SK-N-SH (cell line): ENCODE measurements around the gene CABP1. TPM values are rescaled to one million over a fixed set of nuclear protein-coding genes. Genes with fewer than 3 reads are reported as not detected.

ENCODE experiments used
- CTCF ChIA-PET: fragments of 300-600, 350-600 bp; formaldehyde crosslinking; extraction: SDS; loops from one replicate; lab custom pipeline; 2021; lab: Yijun Ruan, JAX
- POLR2A ChIA-PET: fragments of 350-600 bp; sonication (Branson Sonifier 250); formaldehyde crosslinking; extraction: SDS; loops from one replicate; lab custom pipeline; 2020; ENCODE audit warnings: antibody characterized with exemption, inconsistent platforms; lab: Yijun Ruan, JAX
- DNase-seq: peaks from one replicate; pipeline ENCODE4 v3.0.0; 2012
- H2AFZ ChIP-seq: fragments of 200-600 bp; sonication (generic); 2 replicates; pipeline ENCODE4 v1.8.1; 2016; ENCODE audit warnings: antibody characterized with exemption, mild to moderate bottlenecking, low read depth
- H3F3A ChIP-seq: fragments of 200-600 bp; sonication (generic); replicated peaks from 2 replicates; pipeline ENCODE3; 2016; ENCODE audit warnings: antibody characterized with exemption, mild to moderate bottlenecking; ENCODE audit not compliant: insufficient read depth
- H3K27ac ChIP-seq, 2 experiments: fragments of 200-500 bp in 1 of 2; fragments of 200-600 bp in 1 of 2; sonication (Bioruptor generic) in 1 of 2; sonication (generic), shearing (Covaris generic) in 1 of 2; 2 replicates each; pipeline versions ENCODE4 v1.5.1 to v1.6.1; 2014 to 2016; ENCODE audit warnings: low read depth in 2 of 2, inconsistent platforms in 1 of 2, low read length in 1 of 2, mild to moderate bottlenecking in 1 of 2, mixed read lengths in 1 of 2
- H3K27me3 ChIP-seq: fragments of 200-600 bp; sonication (generic), shearing (Covaris generic); 2 replicates; pipeline ENCODE4 v1.6.1; 2016; ENCODE audit warnings: mixed run types; ENCODE audit not compliant: insufficient read depth
- H3K36me3 ChIP-seq, 2 experiments: fragments of 200-500 bp in 1 of 2; fragments of 200-600 bp in 1 of 2; sonication (Bioruptor generic) in 1 of 2; sonication (generic) in 1 of 2; replicated peaks in 1 of 2; 2 replicates each; pipeline versions ENCODE3 to v1.5.1; 2014 to 2016; ENCODE audit warnings: low read length in 1 of 2, mild to moderate bottlenecking in 1 of 2; ENCODE audit not compliant: insufficient read depth in 2 of 2, control insufficient read depth in 1 of 2
- H3K4me1 ChIP-seq, 2 experiments: fragments of 200-500 bp in 1 of 2; fragments of 200-600 bp in 1 of 2; sonication (Bioruptor generic) in 1 of 2; sonication (generic), shearing (Covaris generic) in 1 of 2; 2 replicates each; pipeline versions ENCODE4 v1.5.1 to v1.6.1; 2014 to 2016; ENCODE audit warnings: low read depth in 1 of 2, low read length in 1 of 2, mixed run types in 1 of 2; ENCODE audit not compliant: insufficient read depth in 2 of 2, control insufficient read depth in 1 of 2
- H3K4me2 ChIP-seq: fragments of 200-600 bp; sonication (generic), shearing (Covaris generic); 2 replicates; pipeline ENCODE4 v1.6.1; 2017; ENCODE audit warnings: mixed run types
- H3K4me3 ChIP-seq, 2 experiments: fragments of 200-500 bp in 1 of 2; fragments of 200-600 bp in 1 of 2; sonication (Bioruptor generic) in 1 of 2; sonication (generic), shearing (Covaris generic) in 1 of 2; 2 replicates each; pipeline versions ENCODE4 v1.5.1 to v1.8.1; 2014 to 2016; ENCODE audit warnings: low read depth in 2 of 2, inconsistent platforms in 1 of 2, low read length in 1 of 2, mild to moderate bottlenecking in 1 of 2, mixed read lengths in 1 of 2, moderate library complexity in 1 of 2
- H3K79me2 ChIP-seq: fragments of 200-600 bp; sonication (generic); 2 replicates; pipeline ENCODE4 v1.8.1; 2017; ENCODE audit warnings: mild to moderate bottlenecking; ENCODE audit not compliant: insufficient read depth
- H3K9ac ChIP-seq: fragments of 200-600 bp; sonication (generic); 2 replicates; pipeline ENCODE4 v1.6.1; 2017; ENCODE audit warnings: mixed run types
- H3K9me2 ChIP-seq: fragments of 200-600 bp; sonication (generic); 2 replicates; pipeline ENCODE4 v1.6.1; 2017; ENCODE audit warnings: mixed run types
- H3K9me3 ChIP-seq: fragments of 200-600 bp; sonication (generic); 2 replicates; pipeline ENCODE4 v1.6.1; 2017; ENCODE audit warnings: mixed run types, mild to moderate bottlenecking, moderate library complexity
- H4K20me1 ChIP-seq: fragments of 200-600 bp; sonication (generic); 2 replicates; pipeline ENCODE4 v1.6.1; 2017; ENCODE audit warnings: mild to moderate bottlenecking, mixed run types; ENCODE audit not compliant: insufficient read depth
- ELF1 ChIP-seq: IDR thresholded peaks from 2 replicates; pipeline ENCODE4 v1.4.0; 2012
- EP300 ChIP-seq, 2 experiments: IDR thresholded peaks; 2 replicates each; pipeline versions ENCODE4 v1.4.0 to v1.6.1; 2012; ENCODE audit warnings: borderline replicate concordance in 1 of 2, low read depth in 1 of 2, low read length in 1 of 2
- FOSL2 ChIP-seq: IDR thresholded peaks from 2 replicates; pipeline ENCODE4 v1.4.0; 2012; ENCODE audit warnings: low read depth, mild to moderate bottlenecking, moderate library complexity, borderline replicate concordance
- FOXJ3 ChIP-seq: sonication (generic); formaldehyde crosslinking; IDR thresholded peaks from 2 replicates; pipeline ENCODE4 v1.5.1; 2020; ENCODE audit warnings: mild to moderate bottlenecking, missing genetic modification reagents
- FOXM1 ChIP-seq: IDR thresholded peaks from 2 replicates; pipeline ENCODE4 v1.4.0; 2012; ENCODE audit warnings: low read depth, mild to moderate bottlenecking
- GABPA ChIP-seq: IDR thresholded peaks from 2 replicates; pipeline ENCODE4 v1.4.0; 2012; ENCODE audit warnings: low read depth, mild to moderate bottlenecking
- GATA2 ChIP-seq: sonication (generic); formaldehyde crosslinking; IDR thresholded peaks from 2 replicates; pipeline ENCODE4 v1.5.0; 2020; ENCODE audit warnings: mild to moderate bottlenecking, missing genetic modification reagents
- JUND ChIP-seq: IDR thresholded peaks from 2 replicates; pipeline ENCODE4 v1.4.0; 2012
- MXI1 ChIP-seq: IDR thresholded peaks from 2 replicates; pipeline ENCODE4 v1.6.1; 2012; ENCODE audit warnings: mild to moderate bottlenecking, low read depth, low read length, improper control_type of control experiment
- NRF1 ChIP-seq: IDR thresholded peaks from 2 replicates; pipeline ENCODE4 v1.6.1; 2012; ENCODE audit warnings: low read depth, mild to moderate bottlenecking, low read length
- PBX3 ChIP-seq: IDR thresholded peaks from 2 replicates; pipeline ENCODE4; 2012
- POLR2AphosphoS5 ChIP-seq: IDR thresholded peaks from 2 replicates; pipeline ENCODE4 v1.6.1; 2012; ENCODE audit warnings: low read depth, low read length
- RAD21 ChIP-seq: IDR thresholded peaks from 2 replicates; pipeline ENCODE4 v1.6.1; 2012; ENCODE audit warnings: mild to moderate bottlenecking, low read length
- RXRA ChIP-seq: IDR thresholded peaks from 2 replicates; pipeline ENCODE4 v1.4.0; 2012; ENCODE audit warnings: low read depth, mild to moderate bottlenecking, borderline replicate concordance
- SIN3A ChIP-seq: IDR thresholded peaks from 2 replicates; pipeline ENCODE4 v1.6.1; 2012; ENCODE audit warnings: low read depth, mild to moderate bottlenecking, low read length, moderate library complexity, borderline replicate concordance
- SMC3 ChIP-seq: IDR thresholded peaks from 2 replicates; pipeline ENCODE4 v1.6.1; 2012; ENCODE audit warnings: low read depth, low read length, improper control_type of control experiment
- TCF12 ChIP-seq: IDR thresholded peaks from 2 replicates; pipeline ENCODE4 v1.4.0; 2012
- TEAD4 ChIP-seq: IDR thresholded peaks from 2 replicates; pipeline ENCODE4 v1.4.0; 2012; ENCODE audit warnings: mild to moderate bottlenecking, borderline replicate concordance; ENCODE audit not compliant: insufficient read depth
- YY1 ChIP-seq: IDR thresholded peaks from 2 replicates; pipeline ENCODE4 v1.4.0; 2012; ENCODE audit warnings: low read depth, mild to moderate bottlenecking
- WGBS: methylation state at CpG from one replicate; pipeline ENCODE4 v1.1.6; 2017; ENCODE audit warnings: low lambda C conversion rate; 5-methylcytosine and 5-hydroxymethylcytosine counted together
- polyA plus RNA-seq, 3 experiments: library from polyadenylated mRNA; depleted of rRNA; stranded (reverse); fragments of >200 nt; gene quantifications; 2 replicates each; pipeline ENCODE4 v1.2.3, GENCODE V29; 2012
- TF ChIP-seq, protein P1 (sequence below): fragments of 150-350 bp; IDR thresholded peaks from 2 replicates; pipeline ENCODE4 v1.6.1; 2016; ENCODE audit warnings: mild to moderate bottlenecking, low read depth, low read length
- TF ChIP-seq, protein P2 (sequence below): IDR thresholded peaks from 2 replicates; pipeline ENCODE4 v1.4.0; 2012; ENCODE audit warnings: low read depth
- TF ChIP-seq, protein P3 (sequence below): fragments of 200-600 bp; sonication (generic); IDR thresholded peaks from 2 replicates; pipeline ENCODE4 v1.6.1; 2017; ENCODE audit warnings: antibody characterized with exemption, mild to moderate bottlenecking, moderate library complexity

CABP1 gene
- polyA plus RNA-seq, 1 of the 3 experiments (the other 2 are of a cell fraction) = 0.08 TPM

DNA sequence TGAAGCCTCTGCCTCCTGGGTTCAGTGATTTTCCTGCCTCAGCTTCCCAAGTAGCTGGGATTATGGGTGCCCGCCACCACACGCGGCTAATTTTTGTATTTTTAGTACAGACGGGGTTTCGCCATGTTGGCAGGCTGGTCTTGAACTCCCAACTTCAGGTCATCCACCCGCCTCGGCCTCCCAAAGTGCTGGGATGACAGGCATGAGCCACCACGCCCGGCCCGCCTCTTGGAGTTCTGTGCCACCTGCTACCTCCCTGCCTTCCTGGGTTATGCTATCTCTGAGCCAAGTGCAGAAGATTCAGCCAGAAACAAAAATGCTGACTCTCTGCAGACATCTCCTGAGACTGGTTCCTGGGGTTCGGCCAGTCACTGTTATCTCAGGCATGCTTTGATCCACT, 13.2 kb downstream of the CABP1 start:
- TF ChIP-seq MXI1 (no peak), TCF12 (no peak), YY1 (no peak), FOSL2 (no peak), RXRA (no peak), POLR2AphosphoS5 (no peak), TEAD4 (no peak), NRF1 (no peak), GATA2 (no peak), PBX3 (no peak), ELF1 (no peak), SIN3A (no peak), EP300 (IDR thresholded peaks at IDR 0.05; ENCODE audit: borderline replicate concordance in 1 of 2, low read depth in 1 of 2, low read length in 1 of 2) (no peak), FOXM1 (no peak), RAD21 (no peak)
- TF ChIP-seq, protein P1, sequence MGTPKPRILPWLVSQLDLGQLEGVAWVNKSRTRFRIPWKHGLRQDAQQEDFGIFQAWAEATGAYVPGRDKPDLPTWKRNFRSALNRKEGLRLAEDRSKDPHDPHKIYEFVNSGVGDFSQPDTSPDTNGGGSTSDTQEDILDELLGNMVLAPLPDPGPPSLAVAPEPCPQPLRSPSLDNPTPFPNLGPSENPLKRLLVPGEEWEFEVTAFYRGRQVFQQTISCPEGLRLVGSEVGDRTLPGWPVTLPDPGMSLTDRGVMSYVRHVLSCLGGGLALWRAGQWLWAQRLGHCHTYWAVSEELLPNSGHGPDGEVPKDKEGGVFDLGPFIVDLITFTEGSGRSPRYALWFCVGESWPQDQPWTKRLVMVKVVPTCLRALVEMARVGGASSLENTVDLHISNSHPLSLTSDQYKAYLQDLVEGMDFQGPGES = no peak
- TF ChIP-seq, protein P2, sequence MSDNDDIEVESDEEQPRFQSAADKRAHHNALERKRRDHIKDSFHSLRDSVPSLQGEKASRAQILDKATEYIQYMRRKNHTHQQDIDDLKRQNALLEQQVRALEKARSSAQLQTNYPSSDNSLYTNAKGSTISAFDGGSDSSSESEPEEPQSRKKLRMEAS = no peak
- TF ChIP-seq, all 33 proteins: peak for 0
- POLR2A ChIA-PET = no interaction called here
- peaks cover 5% of the 10 kb centered on the region; the same call in 1 of the 2 replicates for H3K27me3 ChIP-seq

GRCh38 chr12:120654656-120655055, 14.2 kb downstream of the CABP1 start:
- peaks cover 0 to 5% of the 10 kb centered on the region in 2 experiments; a peak in 1 of 4 replicates for H3K4me1 ChIP-seq
- CTCF ChIA-PET = no interaction called here
- no peak overlapping the region for H3K9ac ChIP-seq
- POLR2A ChIA-PET = no interaction called here
- WGBS = 86% methylated on average over 7 of the region's 10 CpGs
- H3K79me2 ChIP-seq = no peaks in the 10 kb centered on the region
- H3F3A ChIP-seq = no peaks in the 10 kb centered on the region
- no peaks in the 10 kb centered on the region for H3K9me2 ChIP-seq
- H3K4me2 ChIP-seq = no peak overlapping the region
- no peak for TF ChIP-seq NRF1
- no peak for TF ChIP-seq EP300 (IDR thresholded peaks at IDR 0.05; ENCODE audit: borderline replicate concordance in 1 of 2, low read depth in 1 of 2, low read length in 1 of 2)
- TF ChIP-seq SMC3 = no peak
- no peak for TF ChIP-seq POLR2AphosphoS5
- TF ChIP-seq PBX3 = no peak
- no peak for TF ChIP-seq JUND
- no peak for TF ChIP-seq TCF12
- TF ChIP-seq, protein P3, sequence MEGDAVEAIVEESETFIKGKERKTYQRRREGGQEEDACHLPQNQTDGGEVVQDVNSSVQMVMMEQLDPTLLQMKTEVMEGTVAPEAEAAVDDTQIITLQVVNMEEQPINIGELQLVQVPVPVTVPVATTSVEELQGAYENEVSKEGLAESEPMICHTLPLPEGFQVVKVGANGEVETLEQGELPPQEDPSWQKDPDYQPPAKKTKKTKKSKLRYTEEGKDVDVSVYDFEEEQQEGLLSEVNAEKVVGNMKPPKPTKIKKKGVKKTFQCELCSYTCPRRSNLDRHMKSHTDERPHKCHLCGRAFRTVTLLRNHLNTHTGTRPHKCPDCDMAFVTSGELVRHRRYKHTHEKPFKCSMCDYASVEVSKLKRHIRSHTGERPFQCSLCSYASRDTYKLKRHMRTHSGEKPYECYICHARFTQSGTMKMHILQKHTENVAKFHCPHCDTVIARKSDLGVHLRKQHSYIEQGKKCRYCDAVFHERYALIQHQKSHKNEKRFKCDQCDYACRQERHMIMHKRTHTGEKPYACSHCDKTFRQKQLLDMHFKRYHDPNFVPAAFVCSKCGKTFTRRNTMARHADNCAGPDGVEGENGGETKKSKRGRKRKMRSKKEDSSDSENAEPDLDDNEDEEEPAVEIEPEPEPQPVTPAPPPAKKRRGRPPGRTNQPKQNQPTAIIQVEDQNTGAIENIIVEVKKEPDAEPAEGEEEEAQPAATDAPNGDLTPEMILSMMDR = no peak
- TF ChIP-seq FOXJ3 = no peak
- TF ChIP-seq GABPA = no peak
- H3K27ac ChIP-seq = no peak overlapping the region
- DNase-seq = no peak
- H4K20me1 ChIP-seq = no peaks in the 10 kb centered on the region
- H3K9me3 ChIP-seq = no peaks in the 10 kb centered on the region
- peaks cover 5% of the 10 kb centered on the region; the same call in 1 of the 2 replicates for H3K27me3 ChIP-seq
- no peaks in the 10 kb centered on the region for H3K36me3 ChIP-seq
- no peak overlapping the region for H2AFZ ChIP-seq
- no peak overlapping the region for H3K4me3 ChIP-seq

More for the DNA sequence above, 13.2 kb downstream of the CABP1 start:
- no peaks in the 10 kb centered on the region for H4K20me1 ChIP-seq
- no peak overlapping the region for H3K4me3 ChIP-seq
- H3K9me2 ChIP-seq = no peaks in the 10 kb centered on the region
- H3K27ac ChIP-seq = no peak overlapping the region
- no peak overlapping the region for H2AFZ ChIP-seq
- no peak overlapping the region for H3K9ac ChIP-seq
- H3F3A ChIP-seq = no peaks in the 10 kb centered on the region
- peaks cover 0 to 14% of the 10 kb centered on the region in 2 experiments; a peak in 1 of 4 replicates for H3K4me1 ChIP-seq
- H3K79me2 ChIP-seq = no peaks in the 10 kb centered on the region
- WGBS = 88% methylated on average over 11 of the region's 11 CpGs
- H3K4me2 ChIP-seq = no peak overlapping the region
- CTCF ChIA-PET = interaction anchor here (8.0 kb wide), 1 partner anchor 71 kb away, joined by 94 read pairs; the partner anchor contains the start of gene POP5
- H3K36me3 ChIP-seq = no peaks in the 10 kb centered on the region
- DNase-seq = no peak
- H3K9me3 ChIP-seq = no peaks in the 10 kb centered on the region
